GM19238 (cell line): ENCODE measurements around the gene KCNC2.
"Not testable (repeated sequence)": the region's sequence is repeated elsewhere in the genome, so short reads cannot be mapped to it uniquely, and the experiment has no call there.

ENCODE experiments used
- DNase-seq: peaks from one replicate; pipeline ENCODE4 v3.0.0; 2011; ENCODE audit warnings: low spot score; ENCODE audit not compliant: insufficient read length

KCNC2 gene

GRCh38 chr12:75209812-75210138 lies at the start of gene KCNC2:
KCNC2 (minus strand) TSS chr12:75209839.
- DNase-seq = no peak

- no peak for DNase-seq
Observed at GRCh38 chr12:75259143-75259542, 49.5 kb upstream of the KCNC2 start.

- no peak for DNase-seq
Observed at GRCh38 chr12:75257510-75257909, 47.9 kb upstream of the KCNC2 start.

- no peak for DNase-seq
Observed at GRCh38 chr12:75245108-75245507, 35.5 kb upstream of the KCNC2 start.

GRCh38 chr12:75239987-75240386 lies 30.3 kb upstream of the KCNC2 start:
- DNase-seq = no peak

- no peak for DNase-seq
Observed at GRCh38 chr12:75236206-75236605, 26.6 kb upstream of the KCNC2 start.

GRCh38 chr12:75227132-75227531 lies 17.5 kb upstream of the KCNC2 start:
- no peak for DNase-seq

- DNase-seq = no peak
Observed at GRCh38 chr12:75212072-75212471, 2.4 kb upstream of the KCNC2 start.

GRCh38 chr12:75208856-75209811 lies 505 bp downstream of the KCNC2 start:
- no peak for DNase-seq

- no peak for DNase-seq
Observed at GRCh38 chr12:75207338-75208083, 2.1 kb downstream of the KCNC2 start.

- no peak for DNase-seq
Observed at GRCh38 chr12:75205558-75205957, 4.1 kb downstream of the KCNC2 start.

- DNase-seq = no peak
Observed at GRCh38 chr12:75196865-75197264, 12.8 kb downstream of the KCNC2 start.

GRCh38 chr12:75196408-75196807 lies 13.2 kb downstream of the KCNC2 start:
- no peak for DNase-seq

- no peak for DNase-seq
Observed at GRCh38 chr12:75194250-75194649, 15.4 kb downstream of the KCNC2 start.

GRCh38 chr12:75192196-75192595 lies 17.4 kb downstream of the KCNC2 start:
- DNase-seq = no peak

GRCh38 chr12:75190846-75191245 lies 18.8 kb downstream of the KCNC2 start:
- no peak for DNase-seq

GRCh38 chr12:75185881-75186280 lies 23.8 kb downstream of the KCNC2 start:
- not testable (repeated sequence) for DNase-seq

GRCh38 chr12:75184516-75184915 lies 25.1 kb downstream of the KCNC2 start:
- no peak for DNase-seq

- DNase-seq = no peak
Observed at GRCh38 chr12:75183967-75184366, 25.7 kb downstream of the KCNC2 start.

GRCh38 chr12:75177997-75178396 lies 31.6 kb downstream of the KCNC2 start:
- no peak for DNase-seq

- DNase-seq = no peak
Observed at GRCh38 chr12:75172611-75173010, 37.0 kb downstream of the KCNC2 start.

- no peak for DNase-seq
Observed at GRCh38 chr12:75170640-75171185, 38.9 kb downstream of the KCNC2 start.
